Measurements from ENCODE around the gene PRKAB2.

DNA sequence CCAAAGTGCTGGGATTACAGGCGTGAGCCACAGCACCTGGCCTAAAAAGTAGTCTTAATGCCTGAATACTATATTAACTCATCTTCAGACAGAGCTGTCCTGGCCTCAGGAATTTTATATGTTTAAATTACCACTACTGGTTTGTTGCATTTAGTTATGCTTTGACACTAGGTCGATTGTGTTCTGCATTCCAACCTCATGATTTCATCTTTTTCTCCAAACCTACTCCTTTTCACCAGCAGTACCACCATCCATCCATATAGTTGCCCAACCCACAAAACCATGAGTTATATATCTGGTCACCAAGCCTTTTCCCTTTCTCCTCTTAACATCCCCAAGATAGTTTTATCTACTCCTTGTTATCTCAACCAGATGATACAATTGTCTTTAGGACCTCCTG, 30.3 kb upstream of the PRKAB2 start:
- TF ChIP-seq CEBPB (IDR thresholded peaks at IDR 0.05; ENCODE audit: borderline replicate concordance, low read depth, low read length) (no peak), FOXM1 (CRISPR knock-in tag; IDR thresholded peaks at IDR 0.05) (no peak), TP53 (CRISPR knock-in tag; conservative IDR thresholded peaks at IDR 0.05) (no peak), ZNF12 (CRISPR knock-in tag; IDR thresholded peaks at IDR 0.05) (no peak), REST (IDR thresholded peaks at IDR 0.05; ENCODE audit: borderline replicate concordance in 1 of 2, low read depth in 1 of 2, low read length in 2 of 2) (no peak), ZBTB21 (CRISPR knock-in tag; IDR thresholded peaks at IDR 0.05) (no peak), NR2F2 (IDR thresholded peaks at IDR 0.05; ENCODE audit: borderline replicate concordance, low read depth) (no peak)
- TF ChIP-seq, protein P1, sequence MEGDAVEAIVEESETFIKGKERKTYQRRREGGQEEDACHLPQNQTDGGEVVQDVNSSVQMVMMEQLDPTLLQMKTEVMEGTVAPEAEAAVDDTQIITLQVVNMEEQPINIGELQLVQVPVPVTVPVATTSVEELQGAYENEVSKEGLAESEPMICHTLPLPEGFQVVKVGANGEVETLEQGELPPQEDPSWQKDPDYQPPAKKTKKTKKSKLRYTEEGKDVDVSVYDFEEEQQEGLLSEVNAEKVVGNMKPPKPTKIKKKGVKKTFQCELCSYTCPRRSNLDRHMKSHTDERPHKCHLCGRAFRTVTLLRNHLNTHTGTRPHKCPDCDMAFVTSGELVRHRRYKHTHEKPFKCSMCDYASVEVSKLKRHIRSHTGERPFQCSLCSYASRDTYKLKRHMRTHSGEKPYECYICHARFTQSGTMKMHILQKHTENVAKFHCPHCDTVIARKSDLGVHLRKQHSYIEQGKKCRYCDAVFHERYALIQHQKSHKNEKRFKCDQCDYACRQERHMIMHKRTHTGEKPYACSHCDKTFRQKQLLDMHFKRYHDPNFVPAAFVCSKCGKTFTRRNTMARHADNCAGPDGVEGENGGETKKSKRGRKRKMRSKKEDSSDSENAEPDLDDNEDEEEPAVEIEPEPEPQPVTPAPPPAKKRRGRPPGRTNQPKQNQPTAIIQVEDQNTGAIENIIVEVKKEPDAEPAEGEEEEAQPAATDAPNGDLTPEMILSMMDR (CRISPR knock-in tag; IDR thresholded peaks at IDR 0.05): no peak
